Ovary (tissue), 3 donors: ENCODE measurements around the gene CWC22.

ENCODE experiments used
- EP300 ChIP-seq: sonication (generic); formaldehyde crosslinking; IDR thresholded peaks from one replicate; pipeline ENCODE4 v1.6.1; 2017; ENCODE audit warnings: antibody characterized with exemption
- POLR2A ChIP-seq: fragments of 450-650 bp; IDR thresholded peaks from one replicate; pipeline ENCODE4 v1.6.1; 2017; ENCODE audit warnings: antibody characterized with exemption, mild to moderate bottlenecking, moderate library complexity
- TF ChIP-seq, protein P1 (sequence below), 3 donors: fragments of 450-650 bp in 2 of 3; fragments of 200-600 bp in 1 of 3; IDR thresholded peaks; one replicate each; pipeline versions ENCODE4 v1.5.1 to v1.8.0; 2016 to 2022; ENCODE audit warnings: antibody characterized with exemption in 3 of 3, mild to moderate bottlenecking in 1 of 3
- donor health status: DM: no; HTN: no; CAD: no.

GRCh38 chr2:179925713-179926112 is 81.4 kb downstream of the CWC22 start:
- TF ChIP-seq, protein P1, sequence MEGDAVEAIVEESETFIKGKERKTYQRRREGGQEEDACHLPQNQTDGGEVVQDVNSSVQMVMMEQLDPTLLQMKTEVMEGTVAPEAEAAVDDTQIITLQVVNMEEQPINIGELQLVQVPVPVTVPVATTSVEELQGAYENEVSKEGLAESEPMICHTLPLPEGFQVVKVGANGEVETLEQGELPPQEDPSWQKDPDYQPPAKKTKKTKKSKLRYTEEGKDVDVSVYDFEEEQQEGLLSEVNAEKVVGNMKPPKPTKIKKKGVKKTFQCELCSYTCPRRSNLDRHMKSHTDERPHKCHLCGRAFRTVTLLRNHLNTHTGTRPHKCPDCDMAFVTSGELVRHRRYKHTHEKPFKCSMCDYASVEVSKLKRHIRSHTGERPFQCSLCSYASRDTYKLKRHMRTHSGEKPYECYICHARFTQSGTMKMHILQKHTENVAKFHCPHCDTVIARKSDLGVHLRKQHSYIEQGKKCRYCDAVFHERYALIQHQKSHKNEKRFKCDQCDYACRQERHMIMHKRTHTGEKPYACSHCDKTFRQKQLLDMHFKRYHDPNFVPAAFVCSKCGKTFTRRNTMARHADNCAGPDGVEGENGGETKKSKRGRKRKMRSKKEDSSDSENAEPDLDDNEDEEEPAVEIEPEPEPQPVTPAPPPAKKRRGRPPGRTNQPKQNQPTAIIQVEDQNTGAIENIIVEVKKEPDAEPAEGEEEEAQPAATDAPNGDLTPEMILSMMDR (IDR thresholded peaks at IDR 0.05), result no peak
- no peak for TF ChIP-seq POLR2A
- TF ChIP-seq EP300, result no peak
